Measurements from ENCODE around the gene SLC2A11.
"Not testable (repeated sequence)": the region's sequence is repeated elsewhere in the genome, so short reads cannot be mapped to it uniquely, and the experiment has no call there.

SLC2A11 gene

GRCh38 chr22:23847991-23848864, 9.4 kb upstream of the SLC2A11 start:
- DNase-seq, result no peak

GRCh38 chr22:23849009-23850006, 8.4 kb upstream of the SLC2A11 start:
- peak; percentile 64 to 81 (median 75) for DNase-seq

GRCh38 chr22:23850136-23850611, 7.5 kb upstream of the SLC2A11 start:
- no peak for DNase-seq

DNA sequence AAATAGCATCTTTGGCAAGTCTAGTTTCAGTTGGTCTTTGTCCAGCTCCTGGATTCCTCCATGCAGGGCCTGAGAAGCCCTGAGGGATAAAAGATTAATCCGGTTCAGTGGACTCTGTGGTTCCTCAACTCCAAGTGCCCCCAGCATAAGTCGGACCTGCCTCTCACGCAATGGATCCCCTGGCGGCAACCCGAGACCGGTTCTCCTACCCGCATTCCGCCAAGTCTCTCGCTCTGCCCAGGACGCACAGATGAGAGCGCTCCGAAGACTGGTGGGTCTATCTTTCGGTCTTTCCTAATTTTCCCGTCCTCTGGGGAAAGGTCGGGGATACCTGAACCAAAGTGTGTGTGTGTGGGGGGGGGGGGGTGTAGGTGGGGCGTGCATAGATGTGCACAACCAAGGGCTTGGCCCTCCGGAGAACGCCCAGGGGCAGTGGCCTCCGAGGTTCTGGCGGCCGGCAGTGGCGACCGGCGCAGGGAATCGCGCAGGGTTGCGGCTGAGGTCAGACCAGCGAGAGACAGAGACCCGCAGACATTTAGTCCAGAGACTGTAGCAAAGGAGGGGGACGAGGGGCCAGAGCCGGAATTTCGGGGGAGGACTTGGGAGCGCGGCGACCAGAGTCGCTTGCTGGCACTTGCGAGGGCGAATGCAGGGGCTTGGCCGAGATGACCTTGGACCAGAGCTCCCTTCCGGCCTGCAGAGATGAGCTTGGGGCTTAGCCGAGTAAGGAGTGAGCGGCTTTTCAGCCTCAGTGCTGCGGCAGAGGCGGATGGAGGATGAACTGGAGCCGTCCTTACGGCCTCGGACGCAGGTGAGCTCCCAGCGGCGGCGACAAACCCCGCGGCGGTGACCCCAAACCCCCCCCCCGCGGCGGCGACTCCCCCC, 712 bp upstream of the SLC2A11 start:
- DNase-seq, result peak; percentile 38 to 85 (median 78)

DNA sequence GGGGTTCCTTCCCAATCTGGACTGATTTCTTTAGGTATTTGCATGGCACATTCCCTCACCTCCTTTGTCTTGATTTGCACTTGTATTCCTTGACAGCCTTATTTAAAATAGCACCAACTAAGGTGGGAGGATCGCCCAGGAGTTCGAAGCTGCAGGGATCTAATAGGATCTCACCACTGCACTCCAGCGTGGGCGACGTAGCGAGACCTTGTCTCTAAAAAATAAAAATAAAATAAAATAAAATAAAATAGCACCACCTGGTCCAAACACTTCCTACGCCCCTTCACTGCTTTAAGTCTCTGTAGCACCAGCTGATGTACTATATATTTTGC, 775 bp downstream of the SLC2A11 start:
- no peak for DNase-seq

DNA sequence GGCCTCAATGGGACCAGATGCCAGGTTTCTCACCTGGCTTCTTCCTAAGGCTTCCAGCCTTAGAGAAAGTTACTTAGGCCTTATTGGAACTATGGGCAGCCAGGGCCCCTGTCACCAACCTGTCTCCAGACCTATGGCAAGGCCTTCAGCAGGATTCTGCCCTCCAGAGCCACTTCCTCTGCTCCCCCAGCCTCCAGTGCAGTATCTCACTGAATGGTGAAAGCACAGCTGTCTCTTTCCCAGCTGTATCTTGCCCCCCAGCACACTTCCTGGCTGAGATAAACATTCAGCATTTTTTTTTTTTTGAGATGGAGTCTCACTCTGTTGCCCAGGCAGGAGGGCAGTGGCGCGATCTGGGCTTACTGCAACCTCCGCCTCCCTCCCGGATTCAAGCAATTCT, 1.5 kb downstream of the SLC2A11 start:
- no peak for DNase-seq

DNA sequence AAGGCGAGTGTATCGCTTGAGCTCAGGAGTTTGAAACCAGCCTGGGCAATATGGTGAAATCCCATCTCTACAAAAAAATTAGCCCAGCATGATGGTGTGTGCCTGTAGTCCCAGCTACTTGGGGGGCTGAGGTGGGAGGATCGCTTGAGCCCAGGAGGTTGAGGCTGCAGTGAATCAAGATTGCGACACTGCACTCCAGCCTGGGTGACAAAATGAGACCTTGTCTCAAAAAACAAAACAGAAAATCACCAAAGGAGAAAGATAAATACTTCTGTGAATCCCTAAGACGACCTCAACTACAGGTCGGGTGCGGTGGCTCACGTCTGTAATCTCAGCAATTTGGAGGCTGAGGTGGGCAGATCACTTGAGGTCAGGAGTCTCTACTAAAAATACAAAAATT, 2.5 kb downstream of the SLC2A11 start:
- not testable (repeated sequence) for DNase-seq

DNA sequence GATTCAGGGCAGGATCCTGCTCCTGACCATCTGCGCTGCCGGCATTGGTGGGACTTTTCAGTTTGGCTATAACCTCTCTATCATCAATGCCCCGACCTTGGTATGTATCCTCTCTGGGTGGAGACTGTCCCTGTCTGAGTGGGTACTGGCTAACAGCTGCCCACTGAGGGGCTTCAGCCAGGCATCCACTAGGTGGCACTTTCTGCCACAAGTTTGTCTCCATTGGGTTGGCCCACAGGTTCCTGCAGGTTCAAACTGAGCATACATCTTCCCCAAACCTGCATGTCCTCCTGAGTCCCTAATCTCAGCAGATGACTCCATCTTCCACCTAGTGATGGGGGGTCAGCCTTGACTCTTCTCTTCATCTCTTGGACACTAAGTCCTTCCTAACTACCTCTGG, 4.4 kb downstream of the SLC2A11 start:
- DNase-seq, result peak in 2 of 3 experiments; percentile 8 to 28

GRCh38 chr22:23864499-23865154, 7.0 kb downstream of the SLC2A11 start:
- DNase-seq, result not testable (repeated sequence)

GRCh38 chr22:23868580-23868979, 10.9 kb downstream of the SLC2A11 start:
- no peak for DNase-seq

DNA sequence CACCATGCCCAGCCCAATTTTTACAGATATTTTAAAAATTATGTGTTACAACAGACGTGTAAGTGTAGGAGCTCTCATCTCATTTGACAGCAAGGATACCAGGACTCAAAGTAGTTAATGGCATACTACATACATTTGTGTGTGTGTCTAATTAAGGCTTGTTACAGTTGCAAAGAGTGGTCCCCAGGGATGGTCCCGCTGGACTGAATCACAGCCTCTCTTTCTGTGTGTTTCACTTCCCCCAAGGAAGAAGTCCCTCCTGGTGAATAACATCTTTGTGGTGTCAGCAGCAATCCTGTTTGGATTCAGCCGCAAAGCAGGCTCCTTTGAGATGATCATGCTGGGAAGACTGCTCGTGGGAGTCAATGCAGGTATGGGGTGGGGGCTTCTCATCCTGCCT, 17.2 kb downstream of the SLC2A11 start:
- DNase-seq, result peak in 1 of 3 experiments; percentile 19

GRCh38 chr22:23875801-23876200, 18.1 kb downstream of the SLC2A11 start:
- DNase-seq, result no peak

DNA sequence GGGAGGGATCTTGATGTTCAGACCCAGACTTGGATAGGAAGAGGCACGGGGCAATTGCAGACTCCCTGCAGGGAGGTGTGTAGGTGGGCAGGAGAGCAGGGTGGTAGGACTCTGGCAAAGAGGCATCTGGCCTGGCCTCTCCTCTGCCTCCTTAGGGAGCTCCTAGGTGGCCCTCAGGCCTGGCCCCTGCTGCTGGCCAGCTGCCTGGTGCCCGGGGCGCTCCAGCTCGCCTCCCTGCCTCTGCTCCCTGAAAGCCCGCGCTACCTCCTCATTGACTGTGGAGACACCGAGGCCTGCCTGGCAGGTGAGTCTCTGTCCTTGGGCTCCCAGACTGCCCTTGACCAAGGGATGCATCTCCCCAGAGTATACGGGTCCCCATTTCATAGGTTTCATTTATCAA, 19.9 kb downstream of the SLC2A11 start:
- no peak for DNase-seq

DNA sequence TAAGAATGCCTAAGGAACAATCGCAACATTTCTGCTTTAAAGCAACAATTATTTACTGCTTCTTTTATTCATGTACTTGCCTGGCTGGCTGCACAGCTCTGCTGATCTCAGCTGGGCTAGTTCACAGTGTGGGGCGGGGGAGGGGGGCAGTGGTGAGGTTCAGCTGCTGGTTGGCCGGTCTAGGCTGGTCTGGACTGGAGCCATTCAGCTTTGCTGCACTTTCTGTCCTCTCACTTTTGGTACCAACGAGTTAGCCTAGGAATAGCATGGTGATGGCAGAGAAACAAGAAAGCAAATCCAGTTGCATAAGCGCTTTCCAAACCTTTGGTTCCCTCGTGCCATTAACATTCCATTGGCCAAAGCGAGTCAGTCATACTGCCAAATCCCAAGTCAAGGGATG, 20.5 kb downstream of the SLC2A11 start:
- DNase-seq, result no peak

GRCh38 chr22:23882370-23882769, 24.7 kb downstream of the SLC2A11 start:
- DNase-seq, result no peak

GRCh38 chr22:23883658-23884057, 26.0 kb downstream of the SLC2A11 start:
- no peak for DNase-seq

- no peak for DNase-seq
Measured at GRCh38 chr22:23884140-23884539, 26.5 kb downstream of the SLC2A11 start.

DNA sequence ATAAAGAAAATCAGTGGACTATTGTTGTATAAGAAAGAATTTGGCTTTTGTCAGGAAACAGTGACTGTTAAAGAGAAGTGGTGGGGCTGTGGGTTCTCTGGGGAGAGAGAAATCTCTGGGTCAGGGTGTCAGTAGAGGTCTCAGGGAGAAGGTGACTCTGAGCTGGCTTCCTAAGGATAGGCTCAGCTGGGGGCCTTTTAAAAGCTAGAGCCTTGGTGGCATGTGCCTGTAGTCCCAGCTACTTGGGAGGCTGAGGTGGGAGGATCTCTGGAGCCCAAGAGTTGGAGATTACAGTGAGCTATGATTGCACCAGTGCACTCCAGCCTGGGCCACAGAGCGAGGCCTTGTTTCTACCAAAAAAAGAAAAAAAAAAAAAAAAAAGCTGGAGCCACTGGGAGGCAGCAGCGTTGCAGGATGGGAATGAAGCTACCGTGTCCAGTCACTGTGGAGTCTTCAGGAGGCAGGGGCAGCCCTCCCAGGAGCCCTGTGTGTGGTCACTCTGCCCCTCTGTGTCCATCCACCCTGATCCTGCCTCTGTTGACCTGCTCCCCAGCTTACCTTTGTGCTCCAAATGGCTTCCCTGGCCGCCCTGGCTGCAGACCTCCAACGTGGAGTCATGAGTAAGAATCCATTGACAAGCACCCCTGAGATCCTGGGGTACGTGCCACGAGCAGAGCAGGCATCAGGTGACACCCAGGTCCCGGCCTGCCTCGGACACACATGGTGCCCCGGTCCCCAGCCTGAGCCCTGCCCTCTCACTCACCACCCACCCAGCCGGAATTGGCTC, 31.1 kb downstream of the SLC2A11 start:
- DNase-seq, result no peak

GRCh38 chr22:23889620-23890019, 31.9 kb downstream of the SLC2A11 start:
- no peak for DNase-seq

DNA sequence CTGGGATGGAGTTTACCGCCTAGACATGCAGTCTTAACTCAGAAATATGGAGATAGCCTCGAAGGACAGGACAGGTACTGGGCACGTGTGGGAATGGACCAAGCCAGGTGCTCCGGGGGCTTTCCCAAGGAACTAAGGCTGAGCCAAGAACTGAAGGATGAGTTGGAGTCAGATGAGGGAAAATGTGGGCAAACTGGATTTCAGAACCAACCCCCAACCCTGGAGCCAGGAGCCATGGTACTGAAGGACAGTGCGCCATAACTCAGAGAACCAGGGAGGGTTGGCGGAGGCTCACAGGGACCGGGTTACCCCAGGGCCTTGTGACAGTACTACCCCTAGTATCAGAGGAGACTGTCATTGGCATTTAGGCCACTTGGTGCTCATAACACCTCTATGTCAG, 34.1 kb downstream of the SLC2A11 start:
- no peak for DNase-seq

DNA sequence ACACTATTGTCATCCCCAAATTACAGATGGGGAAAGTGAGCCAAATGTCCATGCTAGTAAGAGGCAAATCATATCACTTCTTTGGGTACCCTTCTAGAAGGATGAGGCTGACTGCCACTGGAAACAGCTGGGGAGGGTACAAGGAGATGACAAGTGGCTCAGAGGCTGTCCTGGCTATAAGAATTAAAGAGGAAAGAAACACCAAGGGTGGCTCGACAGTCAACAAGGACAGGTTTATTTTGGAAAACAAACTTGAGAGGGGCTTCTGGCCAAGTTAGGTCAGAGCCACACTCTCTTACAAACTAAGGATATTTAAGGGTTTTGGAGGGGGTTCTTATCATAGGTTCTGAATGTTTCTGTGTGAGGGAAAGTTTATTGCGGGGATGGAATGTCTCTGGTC, 34.5 kb downstream of the SLC2A11 start:
- no peak for DNase-seq

All from NCI-H1417 (cell line).